Testis (tissue), 3 donors: ENCODE measurements around the gene NUDT12. TPM values are rescaled to one million over a fixed set of nuclear protein-coding genes. Genes with fewer than 3 reads are reported as not detected.

Source experiments
- DNase-seq: peaks from one replicate; pipeline ENCODE4 v3.0.0-alpha.2; 2019
- H3K27ac ChIP-seq, 2 donors: fragments of 200-600 bp; sonication (generic); one replicate each; pipeline ENCODE4 v1.5.1; 2019
- H3K27me3 ChIP-seq: fragments of 200-600 bp; sonication (generic); one replicate; pipeline ENCODE4 v1.5.1; 2019
- H3K36me3 ChIP-seq: fragments of 200-600 bp; sonication (generic); one replicate; pipeline ENCODE4 v1.5.1; 2017; ENCODE audit warnings: low read depth; ENCODE audit errors: missing control alignments
- H3K4me1 ChIP-seq: fragments of 200-600 bp; sonication (generic); one replicate; pipeline ENCODE4 v1.5.1; 2019
- H3K4me3 ChIP-seq, 2 donors: fragments of 200-600 bp; sonication (generic); one replicate each; pipeline ENCODE4 v1.5.1; 2017 to 2019
- H3K9me3 ChIP-seq: fragments of 200-600 bp; sonication (generic); one replicate; pipeline ENCODE4 v1.5.1; 2017
- CTCF ChIP-seq, 3 experiments: fragments of 450-650 bp in 2 of 3; fragments of 200-600 bp in 1 of 3; sonication (generic) in 1 of 3; IDR thresholded peaks; one replicate each; pipeline ENCODE4 v1.5.1; 2016 to 2019; ENCODE audit warnings: antibody characterized with exemption in 3 of 3, mild to moderate bottlenecking in 2 of 3, moderate library complexity in 1 of 3
- POLR2A ChIP-seq: fragments of 450-650 bp; IDR thresholded peaks from one replicate; pipeline ENCODE4 v1.6.1; 2017; ENCODE audit warnings: antibody characterized with exemption, mild to moderate bottlenecking, moderate library complexity
- WGBS, 2 donors: methylation state at CpG; one replicate each; pipeline ENCODE4 v1.1.5; 2018; 5-methylcytosine and 5-hydroxymethylcytosine counted together
- intact Hi-C: fragments of 100-400 bp; cut with DNase I; formaldehyde crosslinking; loops from one replicate; pipeline ENCODE4 v1.15.1; 2023; ENCODE audit warnings: low total_unique reads
- polyA plus RNA-seq: library from polyadenylated mRNA; stranded (reverse); fragments of 350-450 nt; fragmentation: Illumina TruSeq; extraction: RNeasy Lipid Tissue Mini Kit (QIAGEN cat#74804); gene quantifications from one replicate; pipeline ENCODE4 v1.2.3, GENCODE V29; 2014; ENCODE audit warnings: low read depth, low replicate concordance; ENCODE audit not compliant: insufficient read depth
- total RNA-seq, 2 donors: library from RNA; depleted of rRNA; stranded (reverse); fragments of >200 nt; gene quantifications; one replicate each; pipeline ENCODE4 v1.2.3, GENCODE V29; 2016

NUDT12 gene
- total and polyA plus RNA-seq, 3 donors from 2014 or later = 6.3 to 13.5 (median 11.9) TPM

GRCh38 chr5:103513701-103514100 is 48.9 kb downstream of the NUDT12 start:
- Histone ChIP-seq H3K36me3 (no peaks in the 10 kb centered on the region), H3K4me3 (no peak overlapping the region), H3K27ac (no peak overlapping the region), H3K4me1 (no peaks in the 10 kb centered on the region), H3K27me3 (no peaks in the 10 kb centered on the region), H3K9me3 (no peaks in the 10 kb centered on the region)
- intact Hi-C loops = no loop called here
- 65 to 70% methylated on average over 1 of the region's 1 CpG for WGBS, 2 donors
- TF ChIP-seq POLR2A (no peak), CTCF (IDR thresholded peaks at IDR 0.05) (no peak)
- no peak for DNase-seq

GRCh38 chr5:103512500-103512899 is 50.1 kb downstream of the NUDT12 start:
- H3K27me3 ChIP-seq = no peaks in the 10 kb centered on the region
- 79 to 88% methylated on average over 2 of the region's 2 CpGs for WGBS, 2 donors
- no peaks in the 10 kb centered on the region for H3K9me3 ChIP-seq
- H3K36me3 ChIP-seq = no peaks in the 10 kb centered on the region
- TF ChIP-seq POLR2A (no peak), CTCF (IDR thresholded peaks at IDR 0.05) (no peak)
- no peak overlapping the region for H3K27ac ChIP-seq
- no peaks in the 10 kb centered on the region for H3K4me1 ChIP-seq
- intact Hi-C loops = no loop called here
- no peak overlapping the region for H3K4me3 ChIP-seq
- no peak for DNase-seq

- WGBS, 2 donors = 82 to 83% methylated on average over 2 of the region's 2 CpGs
- Histone ChIP-seq H3K4me1 (no peaks in the 10 kb centered on the region), H3K27me3 (no peaks in the 10 kb centered on the region), H3K4me3 (no peak overlapping the region), H3K36me3 (no peaks in the 10 kb centered on the region), H3K27ac (no peak overlapping the region), H3K9me3 (no peaks in the 10 kb centered on the region)
- DNase-seq = no peak
- intact Hi-C loops = no loop called here
- TF ChIP-seq POLR2A (no peak), CTCF (IDR thresholded peaks at IDR 0.05) (no peak)
These were observed 51.1 kb downstream of the NUDT12 start for GRCh38 chr5:103511554-103511885.

GRCh38 chr5:103510851-103511553 is 51.6 kb downstream of the NUDT12 start:
- Histone ChIP-seq H3K4me3 (no peak overlapping the region), H3K27me3 (no peaks in the 10 kb centered on the region), H3K27ac (no peak overlapping the region), H3K9me3 (no peaks in the 10 kb centered on the region), H3K36me3 (no peaks in the 10 kb centered on the region), H3K4me1 (no peaks in the 10 kb centered on the region)
- TF ChIP-seq CTCF (IDR thresholded peaks at IDR 0.05) (no peak), POLR2A (no peak)
- DNase-seq = no peak
- intact Hi-C loops = no loop called here
- 77 to 82% methylated on average over 1 of the region's 1 CpG for WGBS, 2 donors
